MCF 10A (cell line): ENCODE results near the gene GALNT7. TPM values are rescaled to one million over a fixed set of nuclear protein-coding genes. Genes with fewer than 3 reads are reported as not detected.

ENCODE experiments used
- BruUV-seq: library from RNA; stranded (reverse); fragments of 400-500 nt; replicated peaks from 2 replicates; lab custom pipeline; 2021; lab: Mats Ljungman, UMichigan
- CTCF ChIA-PET: fragments of 300-600 bp; sonication (Branson Sonifier 250); formaldehyde crosslinking; extraction: SDS; loops from one replicate; lab custom pipeline; 2021; ENCODE audit warnings: antibody characterized with exemption, inconsistent platforms; lab: Yijun Ruan, JAX
- POLR2A ChIA-PET: fragments of 300-600, 350-650 bp; sonication (Branson Sonifier 250); formaldehyde crosslinking; extraction: SDS; loops from one replicate; lab custom pipeline; 2020; ENCODE audit warnings: antibody characterized with exemption, inconsistent platforms; lab: Yijun Ruan, JAX
- DNase-seq: peaks from one replicate; pipeline ENCODE4 v3.0.0-alpha.2; 2018; ENCODE audit not compliant: unreplicated experiment
- H3K27ac Mint-ChIP-seq: one replicate; pipeline ENCODE4 v1.8.0; 2022; ENCODE audit warnings: mild to moderate bottlenecking, low read depth, mixed read lengths; ENCODE audit not compliant: unreplicated experiment
- H3K27me3 Mint-ChIP-seq: one replicate; pipeline ENCODE4 v1.8.0; 2022; ENCODE audit warnings: mixed read lengths; ENCODE audit not compliant: insufficient read depth, unreplicated experiment
- H3K36me3 Mint-ChIP-seq: one replicate; pipeline ENCODE4 v1.8.0; 2022; ENCODE audit warnings: mild to moderate bottlenecking, moderate library complexity, mixed read lengths; ENCODE audit not compliant: insufficient read depth, unreplicated experiment
- H3K4me1 Mint-ChIP-seq: one replicate; pipeline ENCODE4 v1.8.0; 2022; ENCODE audit warnings: mixed read lengths; ENCODE audit not compliant: insufficient read depth, unreplicated experiment
- H3K4me3 Mint-ChIP-seq: one replicate; pipeline ENCODE4 v1.8.0; 2022; ENCODE audit warnings: mild to moderate bottlenecking, moderate library complexity, mixed read lengths; ENCODE audit not compliant: unreplicated experiment
- H3K9me3 Mint-ChIP-seq: one replicate; pipeline ENCODE4 v1.8.0; 2022; ENCODE audit warnings: mixed read lengths; ENCODE audit not compliant: unreplicated experiment
- CTCF ChIP-seq: fragments of 200-600 bp; IDR thresholded peaks from one replicate; pipeline ENCODE4 v1.8.0; 2022; ENCODE audit warnings: antibody characterized with exemption, mild to moderate bottlenecking; ENCODE audit not compliant: unreplicated experiment
- intact Hi-C: fragments of 100-400 bp; cut with micrococcal nuclease; formaldehyde crosslinking; loops from 2 replicates; pipeline ENCODE4 v1.14.1; 2022
- total RNA-seq: library from RNA; stranded (reverse); gene quantifications from 2 replicates; pipeline ENCODE4 v1.2.3, GENCODE V29; 2022

Gene GALNT7
- total RNA-seq, 1 experiment from 2014 or later, result 13.7 TPM

- CTCF ChIA-PET, result interaction anchor here (0.6 to 1.3 kb wide), 11 partner anchors 9 to 994 kb away, joined by 3 to 5 read pairs (median 3); no protein-coding TSS in a partner anchor
- Mint-ChIP-seq H3K27me3 (no peaks in the 10 kb centered on the region), H3K27ac (no peak overlapping the region), H3K4me3 (no peak overlapping the region), H3K36me3 (no peaks in the 10 kb centered on the region), H3K9me3 (no peaks in the 10 kb centered on the region), H3K4me1 (no peaks in the 10 kb centered on the region)
- TF ChIP-seq CTCF, result peak; percentile 32
- no TSS peak for BruUV-seq
- peak; percentile 70 for DNase-seq
- POLR2A ChIA-PET, result no interaction called here
- intact Hi-C loops, result no loop called here
Measured at GRCh38 chr4:173288296-173288695, 119.7 kb downstream of the GALNT7 start.

GRCh38 chr4:173288698-173289352 lies 120.2 kb downstream of the GALNT7 start:
- intact Hi-C loops, result no loop called here
- H3K4me3 Mint-ChIP-seq, result no peak overlapping the region
- no peaks in the 10 kb centered on the region for H3K4me1 Mint-ChIP-seq
- ChIA-PET CTCF (interaction anchor here (0.7 to 1.3 kb wide), 3 partner anchors 11 to 102 kb away, joined by 3 to 6 read pairs (median 4); no protein-coding TSS in a partner anchor), POLR2A (no interaction called here)
- no peak for DNase-seq
- no peaks in the 10 kb centered on the region for H3K27me3 Mint-ChIP-seq
- H3K36me3 Mint-ChIP-seq, result no peaks in the 10 kb centered on the region
- TF ChIP-seq CTCF, result no peak
- no peak overlapping the region for H3K27ac Mint-ChIP-seq
- no peaks in the 10 kb centered on the region for H3K9me3 Mint-ChIP-seq
- BruUV-seq, result no TSS peak

GRCh38 chr4:173289353-173289727 lies 120.7 kb downstream of the GALNT7 start:
- intact Hi-C loops, result no loop called here
- Mint-ChIP-seq H3K9me3 (no peaks in the 10 kb centered on the region), H3K4me1 (no peaks in the 10 kb centered on the region), H3K36me3 (no peaks in the 10 kb centered on the region), H3K27ac (no peak overlapping the region), H3K4me3 (no peak overlapping the region), H3K27me3 (no peaks in the 10 kb centered on the region)
- no TSS peak for BruUV-seq
- DNase-seq, result no peak
- CTCF ChIA-PET, result interaction anchor here (1.1 kb wide), 1 partner anchor 10 kb away, joined by 6 read pairs; no protein-coding TSS in a partner anchor
- no peak for TF ChIP-seq CTCF
- POLR2A ChIA-PET, result interaction anchor here (0.6 kb wide), 2 partner anchors 691 to 912 kb away, joined by 3 to 4 read pairs; no protein-coding TSS in a partner anchor

GRCh38 chr4:173291899-173292298 lies 123.3 kb downstream of the GALNT7 start:
- Mint-ChIP-seq H3K36me3 (peaks cover 2% of the 10 kb centered on the region), H3K27ac (no peak overlapping the region), H3K4me1 (no peaks in the 10 kb centered on the region), H3K27me3 (no peaks in the 10 kb centered on the region), H3K4me3 (no peak overlapping the region), H3K9me3 (no peaks in the 10 kb centered on the region)
- intact Hi-C loops, result no loop called here
- DNase-seq, result no peak
- no TSS peak for BruUV-seq
- POLR2A ChIA-PET, result interaction anchor here (0.6 kb wide), 1 partner anchor 692 kb away, joined by 3 read pairs; no protein-coding TSS in a partner anchor
- TF ChIP-seq CTCF, result no peak
- CTCF ChIA-PET, result interaction anchor here (0.9 to 1.4 kb wide), 2 partner anchors 10 to 278 kb away, joined by 3 to 11 read pairs; no protein-coding TSS in a partner anchor
